HG03139 (cell line): ENCODE measurements around the gene DARS1.
A peak's percentile ranks its signal among the peaks of the same experiment; 100 is the strongest.

ENCODE experiments used
- ATAC-seq: cut with Tn5 transposase; IDR thresholded peaks from one replicate; pipeline ENCODE4 v1.9.1; 2021; ENCODE audit not compliant: unreplicated experiment

DARS1 gene

GRCh38 chr2:135985018-135985825 is at the start of gene DARS1:
TSS of gene DARS1 (minus strand) at chr2:135985626. CDS start at chr2:135985468, 158 bp downstream.
- peak; percentile 85 for ATAC-seq

- no peak for ATAC-seq
These were observed 49.2 kb upstream of the DARS1 start for GRCh38 chr2:136034629-136035028.

GRCh38 chr2:136032817-136033535 is 47.5 kb upstream of the DARS1 start:
- no peak for ATAC-seq

- ATAC-seq: no peak
These were observed 46.8 kb upstream of the DARS1 start for GRCh38 chr2:136032192-136032591.

GRCh38 chr2:136031711-136032110 is 46.3 kb upstream of the DARS1 start:
- no peak for ATAC-seq

- no peak for ATAC-seq
These were observed 45.0 kb upstream of the DARS1 start for GRCh38 chr2:136030406-136030805.

- ATAC-seq: peak; percentile 63
These were observed 43.7 kb upstream of the DARS1 start for GRCh38 chr2:136029149-136029548.

GRCh38 chr2:136028001-136028400 is 42.6 kb upstream of the DARS1 start:
- no peak for ATAC-seq

GRCh38 chr2:136027112-136027511 is 41.7 kb upstream of the DARS1 start:
- no peak for ATAC-seq

GRCh38 chr2:136025057-136025973 is 39.9 kb upstream of the DARS1 start:
- ATAC-seq: peak; percentile 64

GRCh38 chr2:136024616-136025015 is 39.2 kb upstream of the DARS1 start:
- ATAC-seq: no peak

- ATAC-seq: no peak
These were observed 38.8 kb upstream of the DARS1 start for GRCh38 chr2:136024185-136024584.

GRCh38 chr2:136023416-136023815 is 38.0 kb upstream of the DARS1 start:
- ATAC-seq: no peak

- ATAC-seq: no peak
These were observed 37.1 kb upstream of the DARS1 start for GRCh38 chr2:136022396-136023146.

- ATAC-seq: no peak
These were observed 36.5 kb upstream of the DARS1 start for GRCh38 chr2:136021976-136022375.

GRCh38 chr2:136021406-136021805 is 36.0 kb upstream of the DARS1 start:
- no peak for ATAC-seq

- ATAC-seq: no peak
These were observed 35.4 kb upstream of the DARS1 start for GRCh38 chr2:136020831-136021230.

- ATAC-seq: no peak
These were observed 34.4 kb upstream of the DARS1 start for GRCh38 chr2:136019825-136020224.

GRCh38 chr2:136019306-136019705 is 33.9 kb upstream of the DARS1 start:
- peak; percentile 44 for ATAC-seq

- ATAC-seq: no peak
These were observed 32.4 kb upstream of the DARS1 start for GRCh38 chr2:136017786-136018185.

GRCh38 chr2:136016836-136017235 is 31.4 kb upstream of the DARS1 start:
- ATAC-seq: no peak
